OCI-LY3 (cell line): Measurements from ENCODE around the gene TRIM10.

Source experiments
- H2AFZ ChIP-seq: fragments of 200-600, 300-600 bp; shearing (Covaris generic); 2 replicates; pipeline ENCODE4 v1.6.0; 2014; ENCODE audit warnings: antibody characterized with exemption, low read depth, low read length
- H3K27ac ChIP-seq: fragments of 200-600, 300-600 bp; sonication (generic); 2 replicates; pipeline ENCODE4 v1.5.1; 2014; ENCODE audit warnings: mild to moderate bottlenecking, low read length, moderate library complexity, mixed read lengths
- H3K27me3 ChIP-seq: fragments of 200-600, 300-600 bp; sonication (generic); 2 replicates; pipeline ENCODE4 v1.6.1; 2014; ENCODE audit warnings: low read depth, low read length, mixed read lengths
- H3K36me3 ChIP-seq: fragments of 200-600, 300-600 bp; sonication (generic); replicated peaks from 2 replicates; pipeline ENCODE3; 2014; ENCODE audit warnings: low read depth, low read length, mixed read lengths
- H3K4me1 ChIP-seq: fragments of 300-600, 200-600 bp; sonication (generic); 2 replicates; pipeline ENCODE4 v1.6.1; 2014; ENCODE audit warnings: low read length, mixed read lengths
- H3K4me2 ChIP-seq: fragments of 200-600, 300-600 bp; sonication (generic); 2 replicates; pipeline ENCODE4 v1.6.1; 2014; ENCODE audit warnings: low read length, mixed read lengths
- H3K4me3 ChIP-seq: fragments of 300-600, 200-600 bp; sonication (generic); 2 replicates; pipeline ENCODE4 v1.5.1; 2014; ENCODE audit warnings: antibody characterized with exemption, mild to moderate bottlenecking, low read length, moderate library complexity
- H3K79me2 ChIP-seq: fragments of 300-600, 200-600 bp; shearing (Covaris generic); 2 replicates; pipeline ENCODE4 v1.6.1; 2014; ENCODE audit warnings: mild to moderate bottlenecking, low read length, mixed read lengths
- H3K9ac ChIP-seq: fragments of 300-600, 200-600 bp; shearing (Covaris generic); 2 replicates; pipeline ENCODE4 v1.6.0; 2014; ENCODE audit warnings: mild to moderate bottlenecking, low read length, moderate library complexity
- H3K9me3 ChIP-seq: fragments of 200-600, 300-600 bp; shearing (Covaris generic); 2 replicates; pipeline ENCODE4 v1.6.1; 2014; ENCODE audit warnings: low read length, mixed read lengths; ENCODE audit not compliant: insufficient read depth
- H4K20me1 ChIP-seq: fragments of 200-600, 300-600 bp; sonication (generic); 2 replicates; pipeline ENCODE4 v1.6.1; 2016; ENCODE audit warnings: low read length, mixed read lengths; ENCODE audit not compliant: insufficient read depth
- EZH2phosphoT487 ChIP-seq: fragments of 200-600 bp; shearing (Covaris generic); IDR thresholded peaks from 2 replicates; pipeline ENCODE4 v1.6.1; 2018; ENCODE audit warnings: antibody characterized with exemption, mixed run types, low read depth
- TF ChIP-seq, protein P1 (sequence below): fragments of 200-600, 300-600 bp; sonication (generic); IDR thresholded peaks from 2 replicates; pipeline ENCODE4 v1.5.1; 2014; ENCODE audit warnings: antibody characterized with exemption, low read length, low read depth

Gene TRIM10

DNA sequence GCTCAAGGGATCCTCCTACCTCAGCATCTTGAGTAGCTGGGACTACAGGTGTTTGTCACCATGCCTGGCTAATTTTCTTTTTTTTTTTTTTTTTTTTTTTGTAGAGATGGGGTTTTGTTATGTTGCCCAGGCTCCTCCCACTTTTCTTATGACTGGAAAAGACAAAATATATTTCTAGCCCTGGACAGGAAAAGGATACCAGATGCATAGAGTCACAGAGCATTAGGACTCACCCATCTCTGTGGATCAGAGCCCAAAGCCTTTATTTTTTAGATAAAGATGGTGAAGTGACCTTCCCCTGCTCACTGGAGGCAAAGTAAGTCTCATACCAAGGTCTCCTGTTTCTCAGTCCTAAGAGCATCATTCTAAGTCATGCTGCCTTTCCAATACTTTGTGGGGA, 3.4 kb downstream of the TRIM10 start:
- H3K27ac ChIP-seq, result no peak overlapping the region
- H3K9me3 ChIP-seq, result no peaks in the 10 kb centered on the region
- no peak overlapping the region for H3K9ac ChIP-seq
- H3K36me3 ChIP-seq, result no peaks in the 10 kb centered on the region
- H3K4me2 ChIP-seq, result no peak overlapping the region; the same call in 1 of the 2 replicates
- H4K20me1 ChIP-seq, result no peaks in the 10 kb centered on the region
- H3K4me1 ChIP-seq, result peaks cover 29% of the 10 kb centered on the region
- no peaks in the 10 kb centered on the region for H3K79me2 ChIP-seq
- H3K27me3 ChIP-seq, result no peaks in the 10 kb centered on the region
- H2AFZ ChIP-seq, result no peak overlapping the region
- TF ChIP-seq, protein P1, sequence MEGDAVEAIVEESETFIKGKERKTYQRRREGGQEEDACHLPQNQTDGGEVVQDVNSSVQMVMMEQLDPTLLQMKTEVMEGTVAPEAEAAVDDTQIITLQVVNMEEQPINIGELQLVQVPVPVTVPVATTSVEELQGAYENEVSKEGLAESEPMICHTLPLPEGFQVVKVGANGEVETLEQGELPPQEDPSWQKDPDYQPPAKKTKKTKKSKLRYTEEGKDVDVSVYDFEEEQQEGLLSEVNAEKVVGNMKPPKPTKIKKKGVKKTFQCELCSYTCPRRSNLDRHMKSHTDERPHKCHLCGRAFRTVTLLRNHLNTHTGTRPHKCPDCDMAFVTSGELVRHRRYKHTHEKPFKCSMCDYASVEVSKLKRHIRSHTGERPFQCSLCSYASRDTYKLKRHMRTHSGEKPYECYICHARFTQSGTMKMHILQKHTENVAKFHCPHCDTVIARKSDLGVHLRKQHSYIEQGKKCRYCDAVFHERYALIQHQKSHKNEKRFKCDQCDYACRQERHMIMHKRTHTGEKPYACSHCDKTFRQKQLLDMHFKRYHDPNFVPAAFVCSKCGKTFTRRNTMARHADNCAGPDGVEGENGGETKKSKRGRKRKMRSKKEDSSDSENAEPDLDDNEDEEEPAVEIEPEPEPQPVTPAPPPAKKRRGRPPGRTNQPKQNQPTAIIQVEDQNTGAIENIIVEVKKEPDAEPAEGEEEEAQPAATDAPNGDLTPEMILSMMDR, result no peak
- no peak for TF ChIP-seq EZH2phosphoT487
- H3K4me3 ChIP-seq, result no peak overlapping the region

DNA sequence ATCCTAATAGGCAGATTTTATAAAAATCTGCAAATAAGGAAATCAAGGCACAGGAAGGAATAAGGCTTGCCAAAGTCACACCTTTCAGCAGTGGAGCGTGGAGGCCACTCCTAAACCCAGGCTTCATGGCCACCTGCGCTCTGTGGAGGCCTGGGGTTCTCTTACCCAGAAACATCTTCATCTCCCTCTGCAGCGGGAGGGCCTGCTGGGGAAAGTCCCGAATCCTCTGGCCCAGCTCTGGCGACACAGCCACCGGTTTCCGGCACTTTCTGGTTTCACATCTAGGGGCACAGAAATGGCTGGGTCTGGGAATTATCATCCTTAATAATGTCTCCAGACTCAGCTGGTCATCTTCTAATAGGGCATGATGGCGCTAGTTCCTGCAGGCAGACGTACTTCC, 4.2 kb downstream of the TRIM10 start:
- H3K4me2 ChIP-seq, result peak overlapping the region; percentile 64
- H3K4me1 ChIP-seq, result peaks cover 29% of the 10 kb centered on the region
- H3K9me3 ChIP-seq, result no peaks in the 10 kb centered on the region
- no peak overlapping the region for H2AFZ ChIP-seq
- H4K20me1 ChIP-seq, result no peaks in the 10 kb centered on the region
- no peak for TF ChIP-seq EZH2phosphoT487
- TF ChIP-seq, protein P1, result no peak
- no peaks in the 10 kb centered on the region for H3K36me3 ChIP-seq
- peak overlapping the region; percentile 18; the same call in 1 of the 2 replicates for H3K4me3 ChIP-seq
- no peaks in the 10 kb centered on the region for H3K27me3 ChIP-seq
- no peak overlapping the region for H3K9ac ChIP-seq
- no peaks in the 10 kb centered on the region for H3K79me2 ChIP-seq
- H3K27ac ChIP-seq, result no peak overlapping the region

DNA sequence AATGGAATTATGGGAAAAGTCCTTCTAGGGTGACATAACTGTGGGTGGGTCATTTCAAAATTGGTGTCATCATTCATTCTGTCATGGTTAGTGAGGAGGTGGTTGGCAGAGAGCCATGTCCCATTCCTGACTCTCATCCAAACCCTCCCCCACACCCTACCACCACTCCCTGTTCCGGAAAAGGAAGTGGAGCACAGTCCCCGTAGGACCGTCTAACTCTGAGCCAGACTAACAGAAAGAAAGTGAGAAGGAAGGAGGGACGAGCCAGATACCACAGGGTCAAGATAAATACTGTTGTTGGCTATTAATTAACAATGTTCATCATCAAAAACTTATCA, 4.8 kb downstream of the TRIM10 start:
- no peak overlapping the region for H3K4me3 ChIP-seq
- peak overlapping the region; percentile 64 for H3K4me2 ChIP-seq
- no peaks in the 10 kb centered on the region for H4K20me1 ChIP-seq
- no peaks in the 10 kb centered on the region for H3K27me3 ChIP-seq
- H3K9ac ChIP-seq, result no peak overlapping the region
- H3K27ac ChIP-seq, result no peak overlapping the region
- no peaks in the 10 kb centered on the region for H3K36me3 ChIP-seq
- TF ChIP-seq, protein P1, result no peak
- no peak for TF ChIP-seq EZH2phosphoT487
- no peak overlapping the region for H2AFZ ChIP-seq
- no peaks in the 10 kb centered on the region for H3K9me3 ChIP-seq
- H3K79me2 ChIP-seq, result no peaks in the 10 kb centered on the region
- peaks cover 29% of the 10 kb centered on the region for H3K4me1 ChIP-seq

DNA sequence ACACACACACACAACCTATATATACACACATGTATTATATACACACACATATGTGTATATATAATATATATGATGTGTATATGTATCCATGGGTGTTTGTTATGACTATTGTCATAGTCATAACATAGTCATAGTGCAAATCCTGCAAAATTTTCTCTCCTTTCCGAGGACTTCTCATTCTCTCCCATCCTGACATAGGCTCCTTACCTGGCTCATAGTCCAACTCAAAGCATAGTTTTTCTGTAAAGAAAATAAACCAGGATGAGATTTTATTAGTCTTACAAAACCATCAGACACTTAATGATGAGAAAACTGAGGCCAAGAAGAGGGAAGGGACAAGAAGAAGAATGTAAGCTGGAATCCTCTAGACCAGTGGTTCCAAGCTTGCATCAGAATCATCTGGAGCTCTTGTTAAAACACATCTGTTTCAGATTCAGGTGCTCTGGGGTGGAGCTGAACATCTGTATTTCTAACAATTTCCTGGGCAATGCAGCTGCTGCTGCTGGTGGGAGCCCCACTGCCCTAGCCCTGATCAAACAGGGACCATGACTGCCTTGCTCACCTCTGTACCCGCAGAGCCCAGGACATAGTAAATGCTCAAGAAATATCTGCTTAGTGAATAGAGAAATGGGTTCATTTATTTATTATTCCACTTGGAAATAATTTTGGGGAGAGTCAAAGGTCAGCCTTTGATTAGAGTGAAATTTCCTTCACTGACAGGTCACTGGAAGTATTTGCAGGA, 5.3 kb downstream of the TRIM10 start:
- no peaks in the 10 kb centered on the region for H4K20me1 ChIP-seq
- peaks cover 29% of the 10 kb centered on the region for H3K4me1 ChIP-seq
- H3K9ac ChIP-seq, result no peak overlapping the region
- no peaks in the 10 kb centered on the region for H3K27me3 ChIP-seq
- no peaks in the 10 kb centered on the region for H3K9me3 ChIP-seq
- no peak overlapping the region for H3K4me3 ChIP-seq
- TF ChIP-seq EZH2phosphoT487, result no peak
- TF ChIP-seq, protein P1, result no peak
- H3K79me2 ChIP-seq, result no peaks in the 10 kb centered on the region
- H3K36me3 ChIP-seq, result no peaks in the 10 kb centered on the region
- H3K4me2 ChIP-seq, result no peak overlapping the region
- H3K27ac ChIP-seq, result no peak overlapping the region
- H2AFZ ChIP-seq, result no peak overlapping the region
